Ovary (tissue), 9 donors: ENCODE data around the gene TSFM. TPM values are rescaled to one million over a fixed set of nuclear protein-coding genes. Genes with fewer than 3 reads are reported as not detected.

Experiments
- DNase-seq, 5 donors: peaks; one replicate each; pipeline ENCODE4 v3.0.0-alpha.2; 2019 to 2020
- H3K27ac ChIP-seq, 2 donors: fragments of 200-600 bp; one replicate each; pipeline versions ENCODE4 v1.5.1 to v1.8.0; 2019 to 2022
- H3K27me3 ChIP-seq: fragments of 200-600 bp; one replicate; pipeline ENCODE4 v1.8.0; 2022
- H3K36me3 ChIP-seq: fragments of 200-600 bp; sonication (generic); one replicate; pipeline ENCODE4 v1.5.1; 2019
- H3K4me1 ChIP-seq: one replicate; pipeline ENCODE4 v1.8.1; 2013; ENCODE audit warnings: mild to moderate bottlenecking, moderate library complexity; ENCODE audit not compliant: insufficient read depth
- H3K4me3 ChIP-seq: fragments of 200-600 bp; sonication (generic); one replicate; pipeline ENCODE4 v1.5.1; 2017
- H3K9me3 ChIP-seq, 2 donors: fragments of 200-600 bp in 1 of 2; sonication (generic) in 1 of 2; one replicate each; pipeline versions ENCODE4 v1.5.1 to v1.8.1; 2013 to 2019; ENCODE audit warnings: mild to moderate bottlenecking in 1 of 2, moderate library complexity in 1 of 2
- EP300 ChIP-seq: sonication (generic); formaldehyde crosslinking; IDR thresholded peaks from one replicate; pipeline ENCODE4 v1.6.1; 2017; ENCODE audit warnings: antibody characterized with exemption
- POLR2A ChIP-seq: fragments of 450-650 bp; IDR thresholded peaks from one replicate; pipeline ENCODE4 v1.6.1; 2017; ENCODE audit warnings: antibody characterized with exemption, mild to moderate bottlenecking, moderate library complexity
- WGBS, 3 donors: extraction: QIAGEN DNeasy Blood & Tissue Kit in 1 of 3; methylation state at CpG; one replicate each; pipeline versions ENCODE4 v1.1.5 to v1.1.7; 2013 to 2017; 5-methylcytosine and 5-hydroxymethylcytosine counted together
- intact Hi-C, 4 donors: fragments of 100-400 bp; cut with DNase I; formaldehyde crosslinking; loops; one replicate each; pipeline versions ENCODE4 v1.11.0 to v1.15.1; 2022 to 2023
- polyA plus RNA-seq, 2 donors: library from polyadenylated mRNA; stranded (reverse); fragments of 200-250 nt in 1 of 2; fragments of 350-450 nt in 1 of 2; fragmentation: Illumina TruSeq in 1 of 2; extraction: RNeasy Lipid Tissue Mini Kit (QIAGEN cat#74804) in 1 of 2; gene quantifications; one replicate each; pipeline ENCODE4 v1.2.3, GENCODE V29; 2013 to 2014
- total RNA-seq, 7 donors: library from RNA; depleted of rRNA in 2 of 7; stranded (reverse); fragments of >200 nt in 2 of 7; fragmentation: NEBNext Ultra II Directional in 3 of 7; extraction: Animal tissue kit (Norgen Biotek cat#: 25700) in 3 of 7; gene quantifications; one replicate each; pipeline versions ENCODE4 v1.1.0 to v1.2.4, GENCODE V29; 2016 to 2023
- TF ChIP-seq, protein P1 (sequence below), 3 donors: fragments of 450-650 bp in 2 of 3; fragments of 200-600 bp in 1 of 3; IDR thresholded peaks; one replicate each; pipeline versions ENCODE4 v1.5.1 to v1.8.0; 2016 to 2022; ENCODE audit warnings: antibody characterized with exemption in 3 of 3, mild to moderate bottlenecking in 1 of 3
- donor health status: DM: no; HTN: no; CAD: no; lungs with moderate emphysema.
- donor health status: DM: no; HTN: no; CAD: no.
- donor health status: Bipolar disorder and iron deficiency.
- donor health status: DM: yes; HTN: yes; CAD: no.
- donor health status: DM: no; HTN: no; CAD: no.
- donor health status: DM: yes; HTN: yes; CAD: no.

TSFM gene
- total and polyA plus RNA-seq, 9 donors = 13.2 to 28.1 (median 20.1) TPM

DNA sequence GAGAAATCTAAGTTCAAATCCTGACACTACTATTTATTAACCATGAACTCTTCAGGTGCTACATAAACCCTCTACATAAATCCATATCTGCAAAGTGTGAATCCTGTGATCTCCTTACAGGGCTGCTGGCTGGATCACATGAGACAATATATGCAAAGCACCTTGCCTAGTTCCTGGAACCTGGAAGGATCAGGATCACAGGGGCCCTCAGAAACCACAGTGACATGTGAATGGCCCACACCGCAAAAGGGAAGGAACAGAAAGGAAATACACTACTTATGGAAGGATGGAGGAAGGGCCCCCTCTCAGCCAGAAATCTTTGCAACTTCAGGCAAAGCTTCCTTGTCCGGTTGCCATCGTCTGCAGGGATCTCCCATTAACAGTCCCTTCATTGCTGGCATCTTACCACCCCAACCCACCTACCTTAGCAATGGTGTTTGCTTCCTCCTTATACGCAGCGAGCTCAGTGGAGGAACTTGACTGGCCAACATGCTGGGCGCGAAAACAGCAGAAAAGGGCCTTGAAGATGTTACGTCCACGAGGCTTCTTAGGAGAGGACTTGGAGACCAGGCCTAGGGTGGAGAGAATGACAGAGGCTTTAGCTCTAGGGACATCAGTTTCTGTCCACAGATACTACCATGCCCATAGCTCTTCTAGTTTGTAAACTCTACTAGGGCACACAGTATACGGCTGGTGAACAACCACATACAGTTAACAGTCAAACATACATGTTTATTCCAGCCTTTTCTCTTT lies 46.6 kb downstream of the TSFM start:
- Histone ChIP-seq H3K27ac (no peak overlapping the region), H3K36me3 (no peaks in the 10 kb centered on the region), H3K9me3 (no peaks in the 10 kb centered on the region), H3K4me1 (peaks cover 31% of the 10 kb centered on the region), H3K4me3 (no peak overlapping the region), H3K27me3 (no peaks in the 10 kb centered on the region)
- intact Hi-C loops = no loop called here
- DNase-seq = no peak
- TF ChIP-seq POLR2A = no peak
- TF ChIP-seq, protein P1, sequence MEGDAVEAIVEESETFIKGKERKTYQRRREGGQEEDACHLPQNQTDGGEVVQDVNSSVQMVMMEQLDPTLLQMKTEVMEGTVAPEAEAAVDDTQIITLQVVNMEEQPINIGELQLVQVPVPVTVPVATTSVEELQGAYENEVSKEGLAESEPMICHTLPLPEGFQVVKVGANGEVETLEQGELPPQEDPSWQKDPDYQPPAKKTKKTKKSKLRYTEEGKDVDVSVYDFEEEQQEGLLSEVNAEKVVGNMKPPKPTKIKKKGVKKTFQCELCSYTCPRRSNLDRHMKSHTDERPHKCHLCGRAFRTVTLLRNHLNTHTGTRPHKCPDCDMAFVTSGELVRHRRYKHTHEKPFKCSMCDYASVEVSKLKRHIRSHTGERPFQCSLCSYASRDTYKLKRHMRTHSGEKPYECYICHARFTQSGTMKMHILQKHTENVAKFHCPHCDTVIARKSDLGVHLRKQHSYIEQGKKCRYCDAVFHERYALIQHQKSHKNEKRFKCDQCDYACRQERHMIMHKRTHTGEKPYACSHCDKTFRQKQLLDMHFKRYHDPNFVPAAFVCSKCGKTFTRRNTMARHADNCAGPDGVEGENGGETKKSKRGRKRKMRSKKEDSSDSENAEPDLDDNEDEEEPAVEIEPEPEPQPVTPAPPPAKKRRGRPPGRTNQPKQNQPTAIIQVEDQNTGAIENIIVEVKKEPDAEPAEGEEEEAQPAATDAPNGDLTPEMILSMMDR (IDR thresholded peaks at IDR 0.05) = no peak
- no peak for TF ChIP-seq EP300
- WGBS, 3 donors = 54 to 60% (median 56%) methylated on average over 10 of the region's 10 CpGs

DNA sequence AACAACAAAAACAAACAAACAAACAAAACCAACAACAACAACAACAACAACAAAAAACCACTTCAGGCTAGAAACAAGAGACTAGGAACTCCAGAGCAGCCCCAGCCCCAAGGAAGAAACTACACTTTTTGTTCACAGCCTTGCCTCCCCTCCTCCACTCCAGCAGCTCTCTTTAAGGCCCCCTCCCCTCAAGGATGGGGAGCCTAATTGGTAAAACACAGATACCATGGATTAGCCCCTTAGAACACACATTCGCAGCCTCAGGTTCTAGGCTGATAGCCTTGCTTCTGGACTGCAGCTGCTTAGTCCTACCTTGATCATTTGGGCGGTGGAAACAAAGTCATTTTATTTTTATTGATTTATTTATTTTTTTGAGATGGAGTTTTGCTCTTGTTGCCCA lies 47.8 kb downstream of the TSFM start:
- 75 to 88% (median 82%) methylated on average over 2 of the region's 2 CpGs for WGBS, 3 donors
- no peak overlapping the region for H3K27ac ChIP-seq
- H3K4me3 ChIP-seq = no peak overlapping the region
- H3K4me1 ChIP-seq = peaks cover 39% of the 10 kb centered on the region
- no peaks in the 10 kb centered on the region for H3K36me3 ChIP-seq
- H3K9me3 ChIP-seq = no peaks in the 10 kb centered on the region
- H3K27me3 ChIP-seq = no peaks in the 10 kb centered on the region
- no peak for DNase-seq
- TF ChIP-seq POLR2A (no peak), EP300 (no peak)
- TF ChIP-seq, protein P1 (IDR thresholded peaks at IDR 0.05) = no peak
- intact Hi-C loops = loop anchor here (2.0 to 10.0 kb wide), 5 partner anchors 14 to 67 kb away; partner anchors contain the start of gene TSFM (in 1 of the 4)

DNA sequence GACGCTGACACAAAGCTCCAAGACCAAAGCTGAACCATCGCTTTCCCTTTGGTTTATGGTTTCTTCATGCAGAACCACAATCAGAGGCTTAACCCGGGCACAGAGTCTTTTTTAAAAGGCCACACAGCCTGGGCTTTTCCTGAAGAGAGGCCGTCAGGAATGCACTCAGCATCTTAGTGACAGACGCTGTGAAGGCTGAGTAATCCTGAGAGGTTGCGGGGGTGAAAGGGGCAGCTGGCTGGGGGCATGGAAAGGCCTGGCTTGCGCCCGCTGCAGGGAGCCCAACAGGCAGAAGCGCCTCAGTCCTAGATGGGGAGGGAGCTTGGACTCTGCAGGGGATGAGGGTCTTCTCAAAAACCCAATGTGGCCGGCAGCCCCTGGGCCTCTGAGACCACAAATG lies 50.4 kb downstream of the TSFM start:
- Histone ChIP-seq H3K27ac (peak overlapping the region in 1 of 2 donors; percentile 46), H3K9me3 (no peaks in the 10 kb centered on the region), H3K27me3 (no peaks in the 10 kb centered on the region), H3K36me3 (no peaks in the 10 kb centered on the region), H3K4me3 (peak overlapping the region; percentile 18), H3K4me1 (peaks cover 55% of the 10 kb centered on the region)
- 24 to 40% (median 38%) methylated on average over 10 of the region's 10 CpGs for WGBS, 3 donors
- intact Hi-C loops = loop anchor here in 3 of 4 donors (5.0 to 10.0 kb wide), 3 partner anchors 36 to 64 kb away; partner anchors contain the start of gene TSFM (in 1 of the 3)
- no peak for DNase-seq
- TF ChIP-seq POLR2A (no peak), EP300 (no peak)
- TF ChIP-seq, protein P1 (IDR thresholded peaks at IDR 0.05) = no peak

DNA sequence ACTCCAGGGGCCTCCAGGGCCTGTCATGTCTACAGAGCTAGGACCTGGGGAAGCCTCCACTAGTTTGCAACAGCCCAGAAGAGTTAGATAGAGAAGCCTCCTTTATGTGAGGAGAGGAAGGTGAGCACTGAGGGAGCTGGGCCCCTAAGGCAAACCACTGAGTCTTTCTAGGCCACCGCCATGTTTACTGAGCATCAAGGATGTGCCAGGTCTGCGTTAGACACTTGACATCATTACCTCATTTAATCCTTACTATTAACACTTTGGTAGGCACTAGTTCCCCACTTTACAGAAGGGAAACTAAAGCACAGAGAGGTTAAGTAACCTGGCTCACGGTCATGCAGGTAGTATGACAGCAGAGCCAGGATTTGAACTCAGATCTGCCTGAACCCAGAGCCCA lies 51.1 kb downstream of the TSFM start:
- no peak for DNase-seq
- no peaks in the 10 kb centered on the region for H3K36me3 ChIP-seq
- peak overlapping the region in 1 of 2 donors; percentile 23 for H3K27ac ChIP-seq
- H3K27me3 ChIP-seq = no peaks in the 10 kb centered on the region
- no peak overlapping the region for H3K4me3 ChIP-seq
- intact Hi-C loops = loop anchor here in 3 of 4 donors (5.0 to 10.0 kb wide), 3 partner anchors 36 to 64 kb away; partner anchors contain the start of gene TSFM (in 1 of the 3)
- H3K9me3 ChIP-seq = no peaks in the 10 kb centered on the region
- H3K4me1 ChIP-seq = peaks cover 62% of the 10 kb centered on the region
- 57 to 70% (median 63%) methylated on average over 3 of the region's 3 CpGs for WGBS, 3 donors
- TF ChIP-seq POLR2A = no peak
- TF ChIP-seq, protein P1 (IDR thresholded peaks at IDR 0.05) = no peak
- TF ChIP-seq EP300 = no peak
